OCI-LY3 (cell line): ENCODE measurements around the gene FLOT2.

Experiments
- H2AFZ ChIP-seq: fragments of 200-600, 300-600 bp; shearing (Covaris generic); 2 replicates; pipeline ENCODE4 v1.6.0; 2014; ENCODE audit warnings: antibody characterized with exemption, low read depth, low read length
- H3K27ac ChIP-seq: fragments of 200-600, 300-600 bp; sonication (generic); 2 replicates; pipeline ENCODE4 v1.5.1; 2014; ENCODE audit warnings: mild to moderate bottlenecking, low read length, moderate library complexity, mixed read lengths
- H3K27me3 ChIP-seq: fragments of 200-600, 300-600 bp; sonication (generic); 2 replicates; pipeline ENCODE4 v1.6.1; 2014; ENCODE audit warnings: low read depth, low read length, mixed read lengths
- H3K36me3 ChIP-seq: fragments of 200-600, 300-600 bp; sonication (generic); replicated peaks from 2 replicates; pipeline ENCODE3; 2014; ENCODE audit warnings: low read depth, low read length, mixed read lengths
- H3K4me1 ChIP-seq: fragments of 300-600, 200-600 bp; sonication (generic); 2 replicates; pipeline ENCODE4 v1.6.1; 2014; ENCODE audit warnings: low read length, mixed read lengths
- H3K4me2 ChIP-seq: fragments of 200-600, 300-600 bp; sonication (generic); 2 replicates; pipeline ENCODE4 v1.6.1; 2014; ENCODE audit warnings: low read length, mixed read lengths
- H3K4me3 ChIP-seq: fragments of 300-600, 200-600 bp; sonication (generic); 2 replicates; pipeline ENCODE4 v1.5.1; 2014; ENCODE audit warnings: antibody characterized with exemption, mild to moderate bottlenecking, low read length, moderate library complexity
- H3K79me2 ChIP-seq: fragments of 300-600, 200-600 bp; shearing (Covaris generic); 2 replicates; pipeline ENCODE4 v1.6.1; 2014; ENCODE audit warnings: mild to moderate bottlenecking, low read length, mixed read lengths
- H3K9ac ChIP-seq: fragments of 300-600, 200-600 bp; shearing (Covaris generic); 2 replicates; pipeline ENCODE4 v1.6.0; 2014; ENCODE audit warnings: mild to moderate bottlenecking, low read length, moderate library complexity
- H3K9me3 ChIP-seq: fragments of 200-600, 300-600 bp; shearing (Covaris generic); 2 replicates; pipeline ENCODE4 v1.6.1; 2014; ENCODE audit warnings: low read length, mixed read lengths; ENCODE audit not compliant: insufficient read depth
- H4K20me1 ChIP-seq: fragments of 200-600, 300-600 bp; sonication (generic); 2 replicates; pipeline ENCODE4 v1.6.1; 2016; ENCODE audit warnings: low read length, mixed read lengths; ENCODE audit not compliant: insufficient read depth
- CTCF ChIP-seq: fragments of 200-600, 300-600 bp; sonication (generic); IDR thresholded peaks from 2 replicates; pipeline ENCODE4 v1.5.1; 2014; ENCODE audit warnings: antibody characterized with exemption, low read length, low read depth
- EZH2phosphoT487 ChIP-seq: fragments of 200-600 bp; shearing (Covaris generic); IDR thresholded peaks from 2 replicates; pipeline ENCODE4 v1.6.1; 2018; ENCODE audit warnings: antibody characterized with exemption, mixed run types, low read depth

The FLOT2 gene

GRCh38 chr17:28925912-28926365, 28.4 kb upstream of the FLOT2 start:
- no peak for TF ChIP-seq EZH2phosphoT487
- TF ChIP-seq CTCF = no peak
- H3K36me3 ChIP-seq = peaks cover 77% of the 10 kb centered on the region
- H4K20me1 ChIP-seq = peaks cover 67% of the 10 kb centered on the region
- no peak overlapping the region for H2AFZ ChIP-seq
- H3K9ac ChIP-seq = no peak overlapping the region
- H3K4me1 ChIP-seq = no peaks in the 10 kb centered on the region
- H3K9me3 ChIP-seq = peaks cover 6% of the 10 kb centered on the region; the same call in 1 of the 2 replicates
- H3K27ac ChIP-seq = no peak overlapping the region
- no peaks in the 10 kb centered on the region for H3K27me3 ChIP-seq
- H3K79me2 ChIP-seq = peaks cover 81% of the 10 kb centered on the region
- no peak overlapping the region for H3K4me3 ChIP-seq
- no peak overlapping the region for H3K4me2 ChIP-seq

GRCh38 chr17:28920201-28920600, 22.7 kb upstream of the FLOT2 start:
- Histone ChIP-seq H3K36me3 (peaks cover 75% of the 10 kb centered on the region), H3K9me3 (no peaks in the 10 kb centered on the region), H3K9ac (no peak overlapping the region), H3K4me1 (no peaks in the 10 kb centered on the region), H3K27ac (no peak overlapping the region), H3K27me3 (no peaks in the 10 kb centered on the region), H3K79me2 (peaks cover 31% of the 10 kb centered on the region), H4K20me1 (peaks cover 21% of the 10 kb centered on the region), H2AFZ (no peak overlapping the region), H3K4me3 (no peak overlapping the region), H3K4me2 (no peak overlapping the region)
- TF ChIP-seq CTCF = no peak
- no peak for TF ChIP-seq EZH2phosphoT487

- peaks cover 16% of the 10 kb centered on the region; the same call in 1 of the 2 replicates for H3K79me2 ChIP-seq
- H3K4me2 ChIP-seq = no peak overlapping the region
- H3K4me3 ChIP-seq = no peak overlapping the region
- no peak overlapping the region for H2AFZ ChIP-seq
- no peak for TF ChIP-seq CTCF
- no peak for TF ChIP-seq EZH2phosphoT487
- peaks cover 13% of the 10 kb centered on the region for H4K20me1 ChIP-seq
- H3K4me1 ChIP-seq = no peaks in the 10 kb centered on the region
- no peak overlapping the region for H3K9ac ChIP-seq
- H3K36me3 ChIP-seq = peaks cover 78% of the 10 kb centered on the region
- no peaks in the 10 kb centered on the region for H3K27me3 ChIP-seq
- H3K27ac ChIP-seq = no peak overlapping the region
- no peaks in the 10 kb centered on the region for H3K9me3 ChIP-seq
Observed at GRCh38 chr17:28918295-28918694, 20.8 kb upstream of the FLOT2 start.

- TF ChIP-seq EZH2phosphoT487 (no peak), CTCF (no peak)
- H3K4me3 ChIP-seq = no peak overlapping the region
- H3K4me1 ChIP-seq = no peaks in the 10 kb centered on the region
- H3K4me2 ChIP-seq = no peak overlapping the region
- no peak overlapping the region for H3K27ac ChIP-seq
- H3K9ac ChIP-seq = no peak overlapping the region
- no peaks in the 10 kb centered on the region for H3K9me3 ChIP-seq
- H4K20me1 ChIP-seq = peaks cover 13% of the 10 kb centered on the region
- H3K27me3 ChIP-seq = no peaks in the 10 kb centered on the region
- no peak overlapping the region for H2AFZ ChIP-seq
- H3K36me3 ChIP-seq = peaks cover 84% of the 10 kb centered on the region
- peaks cover 21% of the 10 kb centered on the region; the same call in 1 of the 2 replicates for H3K79me2 ChIP-seq
Observed at GRCh38 chr17:28917465-28917864, 19.9 kb upstream of the FLOT2 start.
